HG02798 (cell line): ENCODE measurements around the gene ABCF3.
A peak's percentile ranks its signal among the peaks of the same experiment; 100 is the strongest.
"Not testable (repeated sequence)": the region's sequence is repeated elsewhere in the genome, so short reads cannot be mapped to it uniquely, and the experiment has no call there.

ENCODE experiments used
- ATAC-seq: cut with Tn5 transposase; IDR thresholded peaks from one replicate; pipeline ENCODE4 v1.9.1; 2021; ENCODE audit warnings: mild to moderate bottlenecking; ENCODE audit not compliant: unreplicated experiment, poor library complexity

The ABCF3 gene, protein sequence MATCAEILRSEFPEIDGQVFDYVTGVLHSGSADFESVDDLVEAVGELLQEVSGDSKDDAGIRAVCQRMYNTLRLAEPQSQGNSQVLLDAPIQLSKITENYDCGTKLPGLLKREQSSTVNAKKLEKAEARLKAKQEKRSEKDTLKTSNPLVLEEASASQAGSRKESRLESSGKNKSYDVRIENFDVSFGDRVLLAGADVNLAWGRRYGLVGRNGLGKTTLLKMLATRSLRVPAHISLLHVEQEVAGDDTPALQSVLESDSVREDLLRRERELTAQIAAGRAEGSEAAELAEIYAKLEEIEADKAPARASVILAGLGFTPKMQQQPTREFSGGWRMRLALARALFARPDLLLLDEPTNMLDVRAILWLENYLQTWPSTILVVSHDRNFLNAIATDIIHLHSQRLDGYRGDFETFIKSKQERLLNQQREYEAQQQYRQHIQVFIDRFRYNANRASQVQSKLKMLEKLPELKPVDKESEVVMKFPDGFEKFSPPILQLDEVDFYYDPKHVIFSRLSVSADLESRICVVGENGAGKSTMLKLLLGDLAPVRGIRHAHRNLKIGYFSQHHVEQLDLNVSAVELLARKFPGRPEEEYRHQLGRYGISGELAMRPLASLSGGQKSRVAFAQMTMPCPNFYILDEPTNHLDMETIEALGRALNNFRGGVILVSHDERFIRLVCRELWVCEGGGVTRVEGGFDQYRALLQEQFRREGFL

DNA sequence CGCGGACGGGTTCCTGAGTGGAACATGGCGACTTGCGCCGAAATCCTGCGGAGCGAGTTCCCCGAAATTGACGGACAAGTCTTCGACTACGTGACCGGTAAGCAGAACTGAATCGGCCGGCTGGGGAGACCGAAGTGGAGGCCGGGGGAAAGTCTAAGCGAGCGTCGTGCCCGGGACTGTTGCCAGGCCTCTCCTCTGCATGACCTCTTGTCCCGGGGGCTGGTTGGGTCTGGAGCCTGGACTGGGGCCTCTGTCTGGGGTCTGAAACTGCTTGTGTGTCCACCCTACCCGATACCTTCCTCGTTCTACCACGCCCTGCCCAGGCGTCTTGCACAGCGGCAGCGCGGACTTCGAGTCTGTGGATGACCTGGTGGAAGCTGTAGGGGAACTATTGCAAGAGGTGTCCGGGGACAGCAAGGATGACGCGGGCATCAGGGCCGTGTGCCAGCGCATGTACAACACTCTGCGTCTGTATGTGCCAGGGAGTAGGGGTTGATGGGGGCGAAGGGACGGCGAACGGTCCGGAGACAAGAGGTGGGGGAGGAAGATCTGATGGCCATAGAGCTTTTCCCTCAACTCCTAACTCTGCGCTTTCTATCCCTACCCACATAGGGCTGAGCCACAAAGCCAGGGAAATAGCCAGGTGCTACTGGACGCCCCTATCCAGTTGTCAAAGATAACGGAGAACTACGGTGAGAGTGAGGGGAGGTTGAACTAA is at the start of gene ABCF3:
TSS of gene ABCF3 (plus strand) at position 16 of the 718 bp plus-strand sequence. CDS start at position 25, 9 bp downstream.
- peak; percentile 24 for ATAC-seq

DNA sequence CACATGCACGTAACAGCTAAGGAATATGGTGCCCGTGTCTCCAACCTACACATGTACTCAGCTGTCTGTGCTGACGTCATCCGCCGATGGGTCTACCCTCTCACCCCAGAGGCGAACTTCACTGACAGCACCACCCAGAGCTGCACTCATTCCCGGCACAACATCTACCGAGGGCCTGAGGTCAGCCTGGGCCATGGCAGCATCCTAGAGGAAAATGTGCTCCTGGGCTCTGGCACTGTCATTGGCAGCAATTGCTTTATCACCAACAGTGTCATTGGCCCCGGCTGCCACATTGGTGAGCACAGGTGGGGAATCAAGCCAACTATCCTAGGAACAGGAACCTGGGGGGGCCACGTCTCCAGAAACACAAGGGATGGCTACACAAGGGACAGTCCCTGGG is 45.6 kb upstream of the ABCF3 start:
- no peak for ATAC-seq

DNA sequence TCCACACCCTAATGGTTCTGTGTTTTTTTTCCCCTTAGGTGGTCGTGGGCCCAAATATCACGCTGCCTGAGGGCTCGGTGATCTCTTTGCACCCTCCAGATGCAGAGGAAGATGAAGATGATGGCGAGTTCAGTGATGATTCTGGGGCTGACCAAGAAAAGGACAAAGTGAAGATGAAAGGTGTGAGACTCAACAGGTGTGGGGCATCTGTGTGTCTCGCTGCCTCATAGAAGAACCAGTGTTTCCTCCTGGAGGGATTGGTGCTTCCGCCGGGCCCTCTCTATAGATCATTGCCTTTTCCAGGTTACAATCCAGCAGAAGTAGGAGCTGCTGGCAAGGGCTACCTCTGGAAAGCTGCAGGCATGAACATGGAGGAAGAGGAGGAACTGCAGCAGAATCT is 43.8 kb upstream of the ABCF3 start:
- no peak for ATAC-seq

DNA sequence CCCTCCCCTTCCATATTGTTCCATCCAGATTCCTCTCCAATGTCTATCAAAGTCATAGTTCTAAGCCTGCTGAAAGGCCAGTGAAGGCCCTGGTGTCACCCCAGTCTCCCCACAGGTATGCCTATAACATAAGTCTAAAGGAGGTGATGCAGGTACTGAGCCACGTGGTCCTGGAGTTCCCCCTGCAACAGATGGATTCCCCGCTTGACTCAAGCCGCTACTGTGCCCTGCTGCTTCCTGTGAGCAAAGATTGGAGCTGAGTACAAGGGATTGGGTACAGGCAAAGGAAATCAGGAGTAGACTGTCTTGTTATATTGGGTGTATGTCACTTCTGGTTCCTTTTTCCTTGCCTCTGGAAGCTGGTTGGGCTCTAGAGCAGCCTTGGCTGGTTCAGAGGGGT is 42.7 kb upstream of the ABCF3 start:
- ATAC-seq = peak; percentile 44

DNA sequence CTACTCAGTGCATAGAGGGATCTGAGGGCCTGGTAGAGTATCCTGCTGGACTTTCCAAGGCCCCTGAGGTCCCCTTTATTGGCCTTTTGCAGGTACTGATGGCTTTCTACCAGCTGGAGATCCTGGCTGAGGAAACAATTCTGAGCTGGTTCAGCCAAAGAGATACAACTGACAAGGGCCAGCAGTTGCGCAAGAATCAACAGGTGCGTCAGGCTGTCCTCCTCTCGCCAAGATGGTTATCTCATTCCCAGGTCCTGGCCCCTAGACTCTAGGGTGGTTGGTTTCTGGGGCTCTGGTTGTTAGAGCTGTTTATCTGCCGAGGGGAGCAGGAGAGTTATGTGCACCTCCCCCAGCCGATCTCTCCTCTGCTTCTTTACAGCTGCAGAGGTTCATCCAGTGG is 41.5 kb upstream of the ABCF3 start:
- no peak for ATAC-seq

DNA sequence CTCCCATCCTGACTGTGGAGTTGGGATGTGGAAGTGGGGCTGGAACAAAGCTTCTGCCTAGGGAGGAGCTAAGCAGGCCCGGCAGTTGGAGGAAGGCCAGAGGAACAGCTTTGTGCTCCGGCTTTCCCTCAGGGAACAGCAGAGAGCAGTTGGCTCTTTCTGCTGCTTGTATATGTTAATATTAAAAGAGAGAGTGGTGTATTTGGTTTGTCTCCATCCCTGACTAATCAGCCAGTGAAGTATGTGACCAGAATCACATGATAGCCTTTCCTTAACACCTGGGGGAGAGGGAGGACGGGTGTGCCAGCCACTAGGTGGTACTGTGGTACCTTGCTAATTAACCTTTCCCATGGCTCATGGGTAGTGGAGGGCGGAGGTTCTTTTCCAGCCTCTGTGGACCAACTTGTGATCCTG is 40.9 kb upstream of the ABCF3 start:
- ATAC-seq = no peak

DNA sequence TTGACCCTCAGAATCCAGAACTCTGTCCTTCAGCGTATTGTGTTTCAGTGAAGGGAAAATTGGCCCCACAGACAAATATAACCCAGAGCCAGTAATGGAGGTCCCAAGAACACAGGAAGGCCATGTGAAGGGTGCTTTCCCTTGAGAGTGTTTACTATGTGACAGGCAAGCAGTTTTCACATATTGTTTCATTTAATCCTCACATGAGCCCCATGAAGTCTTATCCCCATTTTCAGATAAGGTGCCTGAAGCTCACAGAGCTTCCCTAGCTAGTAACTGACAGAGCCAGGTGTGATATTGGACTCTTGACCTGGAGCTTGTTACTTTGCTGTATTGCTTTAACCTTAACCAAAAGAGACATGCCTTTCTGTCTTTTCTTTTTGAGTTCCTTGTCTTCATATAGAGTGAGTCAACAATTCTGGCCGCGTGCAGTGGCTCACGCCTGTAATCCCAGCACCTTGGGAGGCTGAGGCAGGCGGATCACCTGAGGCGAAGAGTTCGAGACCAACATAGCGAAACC is 40.2 kb upstream of the ABCF3 start:
- no peak for ATAC-seq

DNA sequence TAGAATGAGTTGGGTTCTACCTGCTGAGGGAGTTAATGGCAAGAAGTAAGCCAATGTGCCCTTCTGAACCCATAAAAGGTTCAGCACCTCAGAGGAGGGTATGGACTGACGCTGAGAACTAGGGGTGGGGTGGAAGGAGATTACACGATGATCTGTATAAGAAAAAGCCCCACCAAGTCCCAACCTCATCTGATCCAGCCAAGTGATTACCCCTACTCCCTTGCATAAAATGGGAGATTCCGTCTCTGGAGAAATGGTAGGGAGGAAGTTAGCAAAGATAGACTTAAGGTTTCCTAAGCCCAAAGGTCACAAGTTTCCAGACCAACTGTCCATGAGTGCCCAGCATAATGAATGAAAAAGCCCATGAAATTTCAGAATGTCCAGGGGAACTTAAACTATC is 37.9 kb upstream of the ABCF3 start:
- ATAC-seq = no peak

DNA sequence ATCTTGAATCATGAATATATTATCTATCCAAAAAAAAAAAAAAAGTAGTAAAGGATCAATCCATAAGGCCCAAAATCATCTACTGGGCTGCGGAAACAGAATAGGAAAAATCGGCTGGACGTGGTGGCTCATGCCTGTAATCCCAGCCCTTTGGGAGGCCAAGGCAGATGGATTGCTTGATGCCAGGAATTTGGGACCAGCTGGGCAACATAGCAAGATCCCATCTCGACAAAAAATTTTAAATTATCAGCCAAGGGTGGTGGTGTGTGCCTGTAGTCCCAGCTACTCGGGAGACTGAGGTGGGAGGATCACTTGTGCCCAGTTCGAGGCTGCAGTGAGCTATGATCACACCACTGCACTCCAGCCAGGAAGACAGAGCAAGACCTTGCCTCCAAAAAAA is 36.9 kb upstream of the ABCF3 start:
- no peak for ATAC-seq

DNA sequence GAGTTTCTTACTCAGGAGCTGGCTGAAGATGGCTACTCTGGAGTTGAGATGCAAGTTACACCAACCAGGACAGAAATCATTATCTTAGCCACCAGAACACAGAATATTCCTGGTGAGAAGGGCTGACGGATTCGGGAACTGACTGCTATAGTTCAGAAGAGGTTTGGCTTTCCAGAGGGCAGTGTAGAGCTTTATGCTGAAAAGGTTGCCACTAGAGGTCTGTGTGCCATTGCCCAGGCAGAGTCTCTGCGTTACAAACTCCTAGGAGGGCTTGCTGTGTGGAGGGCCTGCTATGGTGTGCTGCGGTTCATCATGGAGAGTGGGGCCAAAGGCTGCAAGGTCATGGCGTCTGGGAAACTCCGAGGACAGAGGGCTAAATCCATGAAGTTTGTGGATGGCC is 36.2 kb upstream of the ABCF3 start:
- not testable (repeated sequence) for ATAC-seq

DNA sequence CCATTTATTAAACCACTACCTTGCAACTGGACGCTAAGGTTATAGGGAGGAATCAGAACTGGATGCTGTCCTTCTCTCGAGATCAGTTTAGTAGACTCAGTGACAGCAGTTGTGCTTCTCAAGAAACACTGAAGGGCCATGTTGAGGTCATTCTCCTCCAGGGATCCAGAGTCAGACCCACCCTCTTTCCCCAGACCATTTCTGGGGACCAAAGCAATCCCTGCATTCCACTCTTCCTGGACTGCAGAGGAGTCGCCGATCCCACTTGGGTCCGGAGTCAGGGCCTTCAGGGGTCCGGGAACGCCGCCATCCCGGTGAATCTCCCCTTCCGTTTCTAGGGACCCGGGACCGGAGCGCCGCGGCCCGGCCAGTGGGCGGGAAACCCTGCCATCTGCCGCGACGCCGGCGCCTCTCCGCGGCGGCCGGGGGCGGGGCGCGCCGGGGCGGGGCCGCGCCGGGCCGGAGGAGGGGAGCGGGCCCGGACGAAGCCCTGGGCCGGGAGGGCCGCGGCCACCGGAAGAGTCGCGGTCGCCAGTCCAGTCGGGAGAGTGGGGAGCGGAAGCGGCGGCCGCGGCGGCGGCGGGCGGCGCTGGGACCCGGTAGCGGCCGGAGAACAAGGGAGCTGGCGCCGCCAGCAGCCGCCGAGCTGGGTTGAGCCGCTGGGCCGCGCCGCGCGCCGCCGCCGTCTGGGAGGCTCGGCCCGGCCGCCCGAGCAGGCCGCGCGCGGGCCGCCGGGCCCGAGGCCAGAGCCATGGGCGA is 30.9 kb upstream of the ABCF3 start, which contains the start of gene DVL3:
TSS of gene DVL3 (plus strand) at position 493 of the 759 bp plus-strand sequence. CDS start at position 752, 259 bp downstream.
- peak; percentile 88 for ATAC-seq

DNA sequence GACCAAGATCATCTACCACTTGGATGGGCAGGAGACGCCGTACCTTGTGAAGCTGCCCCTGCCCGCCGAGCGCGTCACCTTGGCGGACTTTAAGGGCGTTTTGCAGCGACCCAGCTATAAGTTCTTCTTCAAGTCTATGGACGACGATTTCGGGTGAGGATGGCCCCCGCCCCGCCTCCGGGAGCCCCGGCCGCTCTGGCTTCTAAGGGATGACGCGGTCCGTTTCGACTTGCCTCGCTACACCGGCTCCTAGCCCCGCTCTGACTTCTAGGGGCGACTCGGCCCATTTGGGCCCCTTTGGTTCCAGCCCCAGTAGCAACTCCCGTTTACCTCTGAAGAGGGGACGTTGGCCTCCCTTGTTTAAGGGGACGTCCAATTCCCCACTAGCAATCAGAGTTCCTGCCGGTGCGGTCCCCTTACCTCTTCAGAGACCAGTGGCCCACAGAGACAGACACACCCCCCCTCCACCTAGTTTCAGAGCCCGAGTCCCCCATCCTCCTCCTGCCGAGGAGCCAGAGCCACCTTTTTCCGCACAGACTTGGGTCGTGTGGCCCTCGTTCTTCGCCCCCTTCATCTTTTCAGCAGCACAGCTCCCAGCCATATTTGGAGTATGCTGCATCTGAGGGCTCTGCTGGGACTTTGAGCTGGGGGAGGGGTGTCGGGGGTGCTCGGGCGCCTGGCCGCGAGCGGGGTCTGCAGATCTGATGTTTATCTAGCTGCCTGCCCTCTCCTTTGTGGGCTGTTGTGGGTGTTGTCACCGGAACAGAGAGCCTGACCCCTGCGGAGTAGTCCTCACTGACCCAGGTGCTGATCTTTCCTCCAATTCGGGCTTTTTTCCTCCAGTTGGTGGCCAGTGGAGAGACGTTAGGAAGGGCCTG is 30.1 kb upstream of the ABCF3 start:
- ATAC-seq = peak; percentile 26

DNA sequence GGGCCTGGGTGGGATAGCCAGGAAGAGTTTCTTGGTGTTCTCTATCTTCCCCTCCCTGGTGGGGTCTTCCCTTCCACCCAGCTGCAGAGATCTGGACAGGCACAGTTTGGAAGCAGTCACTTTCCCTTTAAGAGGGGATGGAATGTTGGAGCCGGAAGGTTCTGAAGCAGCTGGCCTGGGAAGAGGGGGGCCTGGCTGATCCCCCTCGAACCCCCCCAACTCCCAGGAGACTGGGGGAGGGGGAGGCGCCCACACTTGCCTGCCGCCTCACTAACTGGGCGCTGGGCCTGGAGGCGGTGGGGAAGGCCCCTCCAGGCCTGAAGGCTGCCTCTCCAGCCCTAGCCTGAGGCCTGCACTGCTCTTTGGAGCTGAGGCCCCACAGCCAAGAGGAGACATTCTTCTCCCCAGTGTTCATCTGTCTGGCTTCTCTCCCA is 29.5 kb upstream of the ABCF3 start:
- no peak for ATAC-seq

DNA sequence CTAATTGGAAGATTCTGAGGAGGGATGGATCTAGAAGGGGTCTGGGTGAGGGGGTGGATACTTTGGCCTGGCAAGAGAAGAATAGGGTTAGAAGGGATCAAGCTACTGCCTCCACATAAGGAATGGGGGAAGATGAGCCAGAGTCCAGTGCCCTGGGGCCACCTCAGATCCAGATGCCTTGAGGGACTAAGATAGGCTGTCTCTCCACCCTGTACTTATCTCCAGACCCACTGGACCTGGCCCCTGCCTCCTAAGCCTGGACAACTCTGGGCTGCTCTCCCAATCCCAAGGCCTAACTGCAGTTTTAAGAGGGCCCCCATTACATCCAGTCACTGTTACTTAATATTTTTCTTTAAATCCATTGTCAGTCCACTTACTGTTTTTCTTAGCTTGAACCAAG is 28.8 kb upstream of the ABCF3 start:
- no peak for ATAC-seq

DNA sequence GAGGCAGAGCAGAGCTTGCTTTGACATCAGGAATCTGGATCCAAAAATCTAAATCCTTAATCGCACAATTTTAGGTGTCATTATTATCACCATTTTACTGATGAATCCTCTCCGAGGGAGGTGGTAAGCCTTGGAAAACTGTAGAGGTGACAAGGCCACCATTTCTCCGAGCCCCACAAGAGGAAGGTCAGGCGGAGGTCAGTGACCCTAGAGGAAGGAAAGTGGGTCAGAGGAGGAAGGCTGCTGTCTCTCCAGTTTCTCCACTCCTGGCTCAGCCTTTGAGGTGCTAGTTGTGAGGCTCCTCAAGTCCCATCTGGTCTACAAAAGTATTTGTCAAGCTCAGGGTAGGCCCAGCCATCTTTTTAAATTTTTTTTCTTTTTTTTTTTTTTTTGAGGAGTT is 27.6 kb upstream of the ABCF3 start:
- ATAC-seq = no peak

DNA sequence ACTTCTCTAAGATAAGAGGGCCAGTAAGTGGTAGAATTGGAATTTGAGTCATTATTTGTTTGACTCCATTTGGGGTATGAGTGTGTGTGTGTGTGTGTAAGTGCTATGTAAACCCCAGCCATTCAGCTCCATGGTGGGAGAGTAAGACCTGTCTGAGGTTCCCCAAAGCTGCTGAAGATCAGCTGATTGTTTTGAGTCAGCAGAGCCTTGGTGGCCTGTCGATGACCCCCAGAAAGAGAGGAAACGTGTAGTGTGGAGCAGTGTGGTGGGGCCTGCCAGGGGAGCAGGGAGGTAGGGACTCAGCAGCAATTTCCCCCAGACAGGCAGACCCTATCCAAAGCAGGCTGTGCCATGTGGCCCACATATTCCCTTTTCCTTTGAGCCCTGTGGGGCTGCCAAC is 25.5 kb upstream of the ABCF3 start:
- ATAC-seq = no peak

DNA sequence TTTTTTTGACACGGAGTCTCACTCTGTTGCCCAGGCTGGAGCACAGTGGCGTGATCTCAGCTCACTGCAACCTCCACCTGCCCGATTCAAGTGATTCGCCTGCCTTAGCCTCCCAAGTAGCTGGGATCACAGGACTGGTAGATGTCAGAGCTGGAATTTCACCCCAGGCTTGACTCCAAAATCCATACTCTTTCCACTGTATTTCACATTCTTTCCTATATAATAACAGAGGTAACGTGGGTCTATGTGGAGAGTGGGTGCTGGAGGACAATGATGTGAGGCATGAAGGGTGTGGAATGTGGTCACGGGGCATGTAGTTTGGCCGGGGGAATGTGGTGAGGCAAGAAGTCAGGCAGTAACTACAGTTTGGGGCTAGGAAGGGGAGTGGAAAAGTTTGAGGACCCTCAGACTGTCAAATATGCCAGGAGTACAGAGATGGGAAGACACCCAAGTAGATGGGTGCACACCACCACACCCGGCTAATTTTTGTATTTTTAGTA is 23.4 kb upstream of the ABCF3 start:
- ATAC-seq = not testable (repeated sequence)

DNA sequence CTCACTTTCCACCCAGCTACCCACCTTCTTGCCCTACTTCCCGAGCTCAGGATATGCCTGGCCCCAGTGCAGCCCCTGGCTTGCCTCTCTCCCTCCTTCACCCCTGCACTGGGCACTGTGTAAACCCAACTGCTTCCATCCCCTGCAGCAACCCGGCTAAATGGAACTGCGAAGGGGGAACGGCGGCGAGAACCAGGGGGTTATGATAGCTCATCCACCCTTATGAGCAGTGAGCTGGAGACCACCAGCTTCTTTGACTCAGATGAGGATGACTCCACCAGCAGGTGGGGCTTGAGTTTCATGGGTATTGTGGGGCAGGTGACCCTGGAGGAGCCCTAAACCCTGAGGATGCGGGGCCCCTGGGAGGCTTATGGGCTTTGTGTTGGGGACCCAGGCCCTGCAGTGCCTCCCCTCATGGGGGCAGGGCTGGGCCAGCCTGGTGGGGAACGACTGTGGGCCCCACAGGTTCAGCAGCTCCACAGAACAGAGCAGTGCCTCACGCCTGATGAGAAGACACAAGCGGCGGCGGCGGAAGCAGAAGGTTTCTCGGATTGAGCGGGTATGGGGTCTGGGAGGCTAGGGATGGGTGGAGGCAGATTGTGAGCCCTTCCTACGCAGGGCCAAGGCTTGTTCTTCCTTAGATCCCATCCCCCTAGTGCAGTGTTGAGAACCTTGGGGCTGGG is 21.2 kb upstream of the ABCF3 start:
- no peak for ATAC-seq
